ENCODE data around the gene TMPRSS11D.

The TMPRSS11D gene

GRCh38 chr4:67884701-67885100 is 899 bp upstream of the TMPRSS11D start:
- DNase-seq: no peak

- no peak for DNase-seq
These were observed 344 bp downstream of the TMPRSS11D start for GRCh38 chr4:67883458-67883857.

GRCh38 chr4:67880866-67881610 is 2.8 kb downstream of the TMPRSS11D start:
- no peak for DNase-seq

GRCh38 chr4:67879486-67879885 is 4.3 kb downstream of the TMPRSS11D start:
- no peak for DNase-seq

GRCh38 chr4:67877086-67877485 is 6.7 kb downstream of the TMPRSS11D start:
- DNase-seq: no peak

- DNase-seq: no peak
These were observed 8.8 kb downstream of the TMPRSS11D start for GRCh38 chr4:67874986-67875385.

- no peak for DNase-seq
These were observed 10.7 kb downstream of the TMPRSS11D start for GRCh38 chr4:67873116-67873515.

- DNase-seq: no peak
These were observed 11.9 kb downstream of the TMPRSS11D start for GRCh38 chr4:67871867-67872266.

- DNase-seq: no peak
These were observed 14.1 kb downstream of the TMPRSS11D start for GRCh38 chr4:67869580-67870190.

- DNase-seq: no peak
These were observed 22.3 kb downstream of the TMPRSS11D start for GRCh38 chr4:67861513-67861912.

- no peak for DNase-seq
These were observed 30.5 kb downstream of the TMPRSS11D start for GRCh38 chr4:67853336-67853735.

- no peak for DNase-seq
These were observed 62.9 kb downstream of the TMPRSS11D start for GRCh38 chr4:67820903-67821302.

- no peak for DNase-seq
These were observed 73.8 kb downstream of the TMPRSS11D start for GRCh38 chr4:67810011-67810410.

- no peak for DNase-seq
These were observed 74.3 kb downstream of the TMPRSS11D start for GRCh38 chr4:67809502-67809901.

- DNase-seq: no peak
These were observed 87.0 kb downstream of the TMPRSS11D start for GRCh38 chr4:67796810-67797209.

- no peak for DNase-seq
These were observed 93.1 kb downstream of the TMPRSS11D start for GRCh38 chr4:67790721-67791120.

- DNase-seq: no peak
These were observed 96.5 kb downstream of the TMPRSS11D start for GRCh38 chr4:67787311-67787710.

GRCh38 chr4:67785528-67785927 is 98.3 kb downstream of the TMPRSS11D start:
- no peak for DNase-seq

GRCh38 chr4:67779631-67780030 is 104.2 kb downstream of the TMPRSS11D start:
- DNase-seq: no peak

GRCh38 chr4:67776746-67777145 is 107.1 kb downstream of the TMPRSS11D start:
- DNase-seq: no peak

Measured in cerebellar nuclear complex (tissue), 1 donor.